Measurements from ENCODE around the gene PTPN1. TPM values are rescaled to one million over a fixed set of nuclear protein-coding genes. Genes with fewer than 3 reads are reported as not detected.

Gene PTPN1
- total RNA-seq, 4 donors from 2014 or later, result 19.9 to 31.4 (median 23.2) TPM

- TF ChIP-seq CTCF (IDR thresholded peaks at IDR 0.05; ENCODE audit: low read depth), result no peak
Observed at GRCh38 chr20:50527068-50527605, 17.0 kb downstream of the PTPN1 start.

DNA sequence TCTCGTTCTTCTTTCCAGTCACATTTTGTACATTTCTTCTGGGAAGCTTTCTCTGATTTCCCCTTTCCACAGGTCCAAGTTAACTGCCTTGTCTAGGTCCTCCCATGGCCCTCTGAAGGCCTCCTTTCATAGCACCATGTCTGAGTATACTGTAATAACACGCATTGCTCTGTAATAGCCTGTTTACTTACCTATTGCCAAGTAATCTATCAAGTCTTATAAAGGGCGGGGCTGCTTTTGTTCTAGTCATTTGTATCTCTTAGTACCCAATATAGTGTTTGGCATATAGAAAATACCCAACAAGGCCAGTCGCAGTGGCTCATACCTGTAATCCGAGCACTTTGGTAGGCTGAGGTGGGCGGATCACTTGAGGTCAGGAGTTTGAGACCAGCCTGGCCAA lies 17.9 kb downstream of the PTPN1 start:
- no peak for TF ChIP-seq CTCF (IDR thresholded peaks at IDR 0.05; ENCODE audit: low read depth)

- TF ChIP-seq CTCF (IDR thresholded peaks at IDR 0.05; ENCODE audit: low read depth), result no peak
Observed at GRCh38 chr20:50528804-50529351, 18.7 kb downstream of the PTPN1 start.

GRCh38 chr20:50532221-50532620 lies 22.0 kb downstream of the PTPN1 start:
- TF ChIP-seq CTCF (IDR thresholded peaks at IDR 0.05; ENCODE audit: low read depth), result no peak

DNA sequence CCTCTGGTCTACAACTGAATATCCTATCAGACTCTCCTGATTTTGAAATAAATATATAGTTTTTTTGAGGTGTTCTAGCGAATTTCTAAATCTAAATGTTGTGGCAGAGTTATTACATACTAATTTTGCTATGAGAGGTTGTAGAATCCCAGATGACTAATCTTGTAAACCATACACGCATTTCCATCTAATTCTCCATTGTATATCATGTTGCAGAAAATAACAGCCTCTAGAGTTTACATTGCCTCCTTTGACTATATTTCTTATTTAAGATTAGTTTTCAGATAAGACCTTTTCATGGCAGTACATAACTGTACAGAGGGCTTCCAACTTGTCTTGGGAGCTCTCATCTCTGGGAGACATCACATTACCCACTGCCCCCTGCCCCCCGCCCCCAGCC lies 22.9 kb downstream of the PTPN1 start:
- TF ChIP-seq CTCF (IDR thresholded peaks at IDR 0.05; ENCODE audit: low read depth), result no peak

DNA sequence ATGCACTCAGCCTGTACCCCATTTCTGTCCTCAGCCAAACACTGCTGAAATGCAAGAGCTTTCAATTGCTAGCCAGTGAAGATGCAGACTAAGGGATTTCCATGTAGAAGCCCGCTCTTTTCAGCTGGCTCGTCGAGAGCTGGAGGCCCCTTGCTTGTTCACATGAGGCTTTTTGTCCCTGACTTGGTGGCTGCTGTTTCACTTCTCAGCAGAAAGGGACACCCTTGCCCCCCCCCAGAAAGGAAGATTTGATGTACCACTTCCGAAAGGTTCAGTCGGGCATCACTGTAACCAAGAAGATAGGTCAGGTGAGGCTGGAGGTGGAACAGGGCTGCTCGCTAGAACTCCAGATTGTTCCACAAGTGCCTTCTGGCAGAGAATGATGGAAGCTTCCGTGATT lies 23.3 kb downstream of the PTPN1 start:
- TF ChIP-seq CTCF (IDR thresholded peaks at IDR 0.05; ENCODE audit: low read depth), result no peak

DNA sequence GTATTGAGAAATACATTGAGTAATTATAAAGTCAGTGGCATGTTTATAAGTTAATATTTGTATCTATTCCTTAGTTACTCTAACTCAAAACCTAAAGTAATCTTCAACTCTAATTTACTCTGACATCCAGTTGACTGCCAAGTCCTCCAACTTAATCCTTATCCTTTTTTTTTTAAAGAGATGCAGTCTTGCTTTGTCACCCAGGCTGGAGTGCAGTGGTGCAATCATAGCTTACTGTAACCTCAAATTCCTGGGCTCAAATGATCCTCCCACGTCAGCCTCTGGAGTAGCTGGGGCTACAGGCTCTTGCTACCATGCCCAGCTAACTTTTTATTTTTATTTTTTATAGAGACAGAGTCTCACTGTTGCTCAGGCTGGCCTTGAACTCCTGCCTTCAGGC lies 24.4 kb downstream of the PTPN1 start:
- TF ChIP-seq CTCF (IDR thresholded peaks at IDR 0.05; ENCODE audit: low read depth), result no peak
